ENCODE data around the gene TMEM69. TPM values are rescaled to one million over a fixed set of nuclear protein-coding genes. Genes with fewer than 3 reads are reported as not detected.
"Not testable (repeated sequence)": the region's sequence is repeated elsewhere in the genome, so short reads cannot be mapped to it uniquely, and the experiment has no call there.

The TMEM69 gene
- total RNA-seq, 2 experiments from 2014 or later, result 19.5 to 19.6 TPM

- ChIA-PET CTCF (no interaction called here), POLR2A (no interaction called here)
- H3K9me3 Mint-ChIP-seq (ENCODE audit: insufficient read depth), result no peaks in the 10 kb centered on the region
- peaks cover 15% of the 10 kb centered on the region for H3K36me3 Mint-ChIP-seq (ENCODE audit: low read depth)
- no peak overlapping the region for H3K4me3 Mint-ChIP-seq
- ATAC-seq (no peak), DNase-seq (no peak)
- no peaks in the 10 kb centered on the region for H3K27me3 Mint-ChIP-seq (ENCODE audit: low read depth)
- no peaks in the 10 kb centered on the region for H3K4me1 Mint-ChIP-seq (ENCODE audit: low read depth)
- no peak overlapping the region for H3K27ac Mint-ChIP-seq
These were observed 21.1 kb upstream of the TMEM69 start for GRCh38 chr1:45666836-45667235.

- Mint-ChIP-seq H3K36me3 (ENCODE audit: low read depth) (peaks cover 15% of the 10 kb centered on the region), H3K9me3 (ENCODE audit: insufficient read depth) (no peaks in the 10 kb centered on the region), H3K4me1 (ENCODE audit: low read depth) (no peaks in the 10 kb centered on the region), H3K27ac (no peak overlapping the region), H3K27me3 (ENCODE audit: low read depth) (no peaks in the 10 kb centered on the region), H3K4me3 (no peak overlapping the region)
- DNase-seq, result no peak
- CTCF ChIA-PET, result no interaction called here
- no peak for ATAC-seq
- POLR2A ChIA-PET, result no interaction called here
These were observed 20.5 kb upstream of the TMEM69 start for GRCh38 chr1:45667321-45668111.

- no peaks in the 10 kb centered on the region for H3K9me3 Mint-ChIP-seq (ENCODE audit: insufficient read depth)
- H3K27me3 Mint-ChIP-seq (ENCODE audit: low read depth), result no peaks in the 10 kb centered on the region
- DNase-seq (no peak), ATAC-seq (no peak)
- ChIA-PET CTCF (interaction anchor here (1.2 kb wide), 1 partner anchor 14 kb away, joined by 3 read pairs; no protein-coding TSS in a partner anchor), POLR2A (interaction anchor here (0.6 to 1.0 kb wide), 2 partner anchors 17 to 293 kb away, joined by 3 to 9 read pairs; partner anchors contain the start of gene GPBP1L1)
- no peaks in the 10 kb centered on the region for H3K4me1 Mint-ChIP-seq (ENCODE audit: low read depth)
- H3K27ac Mint-ChIP-seq, result no peak overlapping the region
- no peak overlapping the region for H3K4me3 Mint-ChIP-seq
- H3K36me3 Mint-ChIP-seq (ENCODE audit: low read depth), result peaks cover 22% of the 10 kb centered on the region
These were observed 19.5 kb upstream of the TMEM69 start for GRCh38 chr1:45668526-45668925.

- DNase-seq, result no peak
- Mint-ChIP-seq H3K27me3 (ENCODE audit: low read depth) (no peaks in the 10 kb centered on the region), H3K4me1 (ENCODE audit: low read depth) (no peaks in the 10 kb centered on the region), H3K9me3 (ENCODE audit: insufficient read depth) (no peaks in the 10 kb centered on the region), H3K27ac (no peak overlapping the region), H3K4me3 (no peak overlapping the region), H3K36me3 (ENCODE audit: low read depth) (peaks cover 22% of the 10 kb centered on the region)
- ATAC-seq, result no peak
- CTCF ChIA-PET, result interaction anchor here (1.2 kb wide), 1 partner anchor 13 kb away, joined by 3 read pairs; no protein-coding TSS in a partner anchor
- POLR2A ChIA-PET, result interaction anchor here (0.6 to 1.0 kb wide), 2 partner anchors 17 to 294 kb away, joined by 3 to 9 read pairs; partner anchors contain the start of gene GPBP1L1
These were observed 18.6 kb upstream of the TMEM69 start for GRCh38 chr1:45669379-45669778.

GRCh38 chr1:45669859-45670655, 17.9 kb upstream of the TMEM69 start:
- Mint-ChIP-seq H3K27me3 (ENCODE audit: low read depth) (no peaks in the 10 kb centered on the region), H3K4me1 (ENCODE audit: low read depth) (no peaks in the 10 kb centered on the region), H3K27ac (no peak overlapping the region), H3K36me3 (ENCODE audit: low read depth) (peaks cover 23% of the 10 kb centered on the region), H3K4me3 (no peak overlapping the region), H3K9me3 (ENCODE audit: insufficient read depth) (no peaks in the 10 kb centered on the region)
- no peak for DNase-seq
- ChIA-PET POLR2A (interaction anchor here (1.3 kb wide), 1 partner anchor 16 kb away, joined by 4 read pairs; the partner anchor contains the start of gene GPBP1L1), CTCF (interaction anchor here (1.2 kb wide), 1 partner anchor 12 kb away, joined by 3 read pairs; no protein-coding TSS in a partner anchor)
- no peak for ATAC-seq

GRCh38 chr1:45673956-45674355, 14.0 kb upstream of the TMEM69 start:
- CTCF ChIA-PET, result no interaction called here
- ATAC-seq, result no peak
- H3K36me3 Mint-ChIP-seq (ENCODE audit: low read depth), result peaks cover 15% of the 10 kb centered on the region
- no peaks in the 10 kb centered on the region for H3K27me3 Mint-ChIP-seq (ENCODE audit: low read depth)
- H3K4me1 Mint-ChIP-seq (ENCODE audit: low read depth), result peaks cover 2% of the 10 kb centered on the region
- POLR2A ChIA-PET, result interaction anchor here (1.0 to 2.0 kb wide), 2 partner anchors 12 kb away, joined by 3 to 8 read pairs; partner anchors contain the start of gene GPBP1L1
- H3K27ac Mint-ChIP-seq, result no peak overlapping the region
- no peak for DNase-seq
- no peaks in the 10 kb centered on the region for H3K9me3 Mint-ChIP-seq (ENCODE audit: insufficient read depth)
- no peak overlapping the region for H3K4me3 Mint-ChIP-seq

- no peak overlapping the region for H3K27ac Mint-ChIP-seq
- H3K4me3 Mint-ChIP-seq, result no peak overlapping the region
- H3K9me3 Mint-ChIP-seq (ENCODE audit: insufficient read depth), result no peaks in the 10 kb centered on the region
- H3K4me1 Mint-ChIP-seq (ENCODE audit: low read depth), result peaks cover 7% of the 10 kb centered on the region
- no peak for ATAC-seq
- CTCF ChIA-PET, result interaction anchor here (0.6 kb wide), 1 partner anchor 229 kb away, joined by 3 read pairs; no protein-coding TSS in a partner anchor
- no peak for DNase-seq
- POLR2A ChIA-PET, result interaction anchor here (1.0 kb wide), 1 partner anchor 11 kb away, joined by 3 read pairs; the partner anchor contains the start of gene GPBP1L1
- no peaks in the 10 kb centered on the region for H3K27me3 Mint-ChIP-seq (ENCODE audit: low read depth)
- peaks cover 17% of the 10 kb centered on the region for H3K36me3 Mint-ChIP-seq (ENCODE audit: low read depth)
These were observed 13.5 kb upstream of the TMEM69 start for GRCh38 chr1:45674478-45674877.

GRCh38 chr1:45676553-45676952, 11.4 kb upstream of the TMEM69 start:
- CTCF ChIA-PET; H3K4me3 Mint-ChIP-seq; H3K27ac Mint-ChIP-seq; ATAC-seq; H3K9me3 Mint-ChIP-seq (ENCODE audit: insufficient read depth); DNase-seq; H3K27me3 Mint-ChIP-seq (ENCODE audit: low read depth): not testable (repeated sequence)
- Mint-ChIP-seq H3K36me3 (ENCODE audit: low read depth) (peaks cover 17% of the 10 kb centered on the region), H3K4me1 (ENCODE audit: low read depth) (peaks cover 18% of the 10 kb centered on the region)
- POLR2A ChIA-PET, result interaction anchor here (0.7 kb wide), 1 partner anchor 124 kb away, joined by 3 read pairs; no protein-coding TSS in a partner anchor

- CTCF ChIA-PET, result interaction anchor here (0.7 to 1.2 kb wide), 2 partner anchors 13 to 32 kb away, joined by 3 read pairs; no protein-coding TSS in a partner anchor
- Mint-ChIP-seq H3K27me3 (ENCODE audit: low read depth) (no peaks in the 10 kb centered on the region), H3K4me1 (ENCODE audit: low read depth) (peaks cover 20% of the 10 kb centered on the region)
These were observed 10.2 kb upstream of the TMEM69 start for GRCh38 chr1:45677751-45678245.

GRCh38 chr1:45678489-45678888, 9.5 kb upstream of the TMEM69 start:
- no peak for ATAC-seq
- POLR2A ChIA-PET, result interaction anchor here (0.7 to 1.8 kb wide), 2 partner anchors 8 to 10 kb away, joined by 4 to 5 read pairs; partner anchors contain the start of genes GPBP1L1 and TMEM69
- H3K4me3 Mint-ChIP-seq, result no peak overlapping the region
- peaks cover 10% of the 10 kb centered on the region for H3K36me3 Mint-ChIP-seq (ENCODE audit: low read depth)
- CTCF ChIA-PET, result interaction anchor here (0.7 to 1.2 kb wide), 3 partner anchors 11 to 32 kb away, joined by 3 read pairs; no protein-coding TSS in a partner anchor
- H3K27me3 Mint-ChIP-seq (ENCODE audit: low read depth), result no peaks in the 10 kb centered on the region
- H3K27ac Mint-ChIP-seq, result no peak overlapping the region
- peaks cover 22% of the 10 kb centered on the region for H3K4me1 Mint-ChIP-seq (ENCODE audit: low read depth)
- no peaks in the 10 kb centered on the region for H3K9me3 Mint-ChIP-seq (ENCODE audit: insufficient read depth)
- no peak for DNase-seq

More at GRCh38 chr1:45677751-45678245, 10.2 kb upstream of the TMEM69 start:
- Mint-ChIP-seq H3K27ac (no peak overlapping the region), H3K4me3 (no peak overlapping the region), H3K9me3 (ENCODE audit: insufficient read depth) (no peaks in the 10 kb centered on the region), H3K36me3 (ENCODE audit: low read depth) (peaks cover 14% of the 10 kb centered on the region)
- no peak for DNase-seq
- POLR2A ChIA-PET, result interaction anchor here (0.7 to 1.8 kb wide), 2 partner anchors 9 to 11 kb away, joined by 4 to 5 read pairs; partner anchors contain the start of genes GPBP1L1 and TMEM69
- ATAC-seq, result no peak

- no peak for DNase-seq
- H3K4me1 Mint-ChIP-seq (ENCODE audit: low read depth), result peaks cover 22% of the 10 kb centered on the region
These were observed 8.9 kb upstream of the TMEM69 start for GRCh38 chr1:45679123-45679522.

More at GRCh38 chr1:45679123-45679522, 8.9 kb upstream of the TMEM69 start:
- Mint-ChIP-seq H3K27me3 (ENCODE audit: low read depth) (no peaks in the 10 kb centered on the region), H3K27ac (no peak overlapping the region), H3K9me3 (ENCODE audit: insufficient read depth) (no peaks in the 10 kb centered on the region), H3K36me3 (ENCODE audit: low read depth) (peaks cover 10% of the 10 kb centered on the region), H3K4me3 (no peak overlapping the region)
- ChIA-PET CTCF (interaction anchor here (0.8 to 1.2 kb wide), 2 partner anchors 11 to 14 kb away, joined by 3 read pairs; no protein-coding TSS in a partner anchor), POLR2A (interaction anchor here (1.8 kb wide), 1 partner anchor 9 kb away, joined by 5 read pairs; the partner anchor contains the start of gene TMEM69)
- ATAC-seq, result no peak

All from activated CD8-positive, alpha-beta T cell treated with anti-CD3 and anti-CD28 coated beads, Interleukin-2, amount 10 ng/mL, durations not matched to agents 7 days and 5 days (primary cell).